ENCODE results near the gene DSCAML1. TPM values are rescaled to one million over a fixed set of nuclear protein-coding genes. Genes with fewer than 3 reads are reported as not detected.

The DSCAML1 gene
- total and polyA plus RNA-seq, 2 of the 8 experiments (the other 6 are each of a cell fraction or from before 2014, with no cell fraction given), result 0.19 to 0.24 TPM

DNA sequence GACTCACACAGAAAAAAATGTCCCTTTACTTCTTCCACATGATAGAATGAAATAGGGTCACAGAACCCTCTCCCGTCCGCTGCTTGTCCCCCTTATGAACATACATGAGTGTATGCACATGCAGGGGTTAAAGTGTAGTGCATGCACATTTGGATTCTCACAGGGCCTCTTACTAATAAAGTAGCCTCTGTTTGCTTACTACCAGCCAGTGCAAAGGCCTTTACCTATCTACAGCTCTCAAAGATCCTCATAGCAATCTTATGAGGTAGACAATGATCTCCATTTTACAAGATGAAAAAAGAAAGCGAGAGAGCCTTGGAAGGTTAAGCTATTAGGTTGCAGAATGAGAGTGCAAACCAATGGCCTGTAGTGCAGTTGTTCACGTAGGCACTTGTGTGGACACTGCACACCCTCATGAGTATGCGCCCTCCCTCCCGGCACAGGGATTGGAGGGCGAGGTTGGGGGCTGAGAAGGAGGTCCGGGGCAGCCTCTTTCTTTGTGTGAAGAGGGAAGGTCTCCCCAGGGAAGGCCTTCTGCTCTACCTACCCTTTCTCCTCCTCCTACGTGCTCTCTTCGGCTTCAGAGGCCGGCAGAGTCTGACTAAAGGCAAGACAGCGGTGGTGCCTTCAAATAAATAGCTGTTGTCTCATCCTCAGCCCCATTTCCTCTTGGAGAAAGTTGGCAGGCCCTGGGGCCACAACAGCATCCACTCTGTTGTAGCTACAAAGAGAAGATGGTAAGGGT lies 378.1 kb downstream of the DSCAML1 start:
- DNase-seq (ENCODE audit: low read depth in 1 of 2, low spot score in 2 of 2), result no peak
- no peak for TF ChIP-seq HDAC2 (IDR thresholded peaks at IDR 0.05; ENCODE audit: borderline replicate concordance in 1 of 2, low read depth in 2 of 2, low read length in 2 of 2)
- TF ChIP-seq CHD1 (IDR thresholded peaks at IDR 0.05; ENCODE audit: low read depth, low read length), result no peak
- TF ChIP-seq SP2 (IDR thresholded peaks at IDR 0.05; ENCODE audit: low read length), result no peak
- no peak for TF ChIP-seq KDM4A (IDR thresholded peaks at IDR 0.05; ENCODE audit: low read depth, low read length, severe bottlenecking)
- no peak for TF ChIP-seq TAF7 (optimal IDR thresholded peaks at IDR 0.05; ENCODE audit: borderline replicate concordance, low read depth, low read length)
- no peak for TF ChIP-seq GABPA (IDR thresholded peaks at IDR 0.05; ENCODE audit: borderline replicate concordance, insufficient read depth, low read length)
- TF ChIP-seq YY1 (IDR thresholded peaks at IDR 0.05; ENCODE audit: low read depth, low read length), result no peak
- TF ChIP-seq CEBPB (IDR thresholded peaks at IDR 0.05; ENCODE audit: low read depth, low read length), result no peak
- no peak for TF ChIP-seq RBBP5 (IDR thresholded peaks at IDR 0.05; ENCODE audit: borderline replicate concordance, low read depth, low read length)
- TF ChIP-seq SIN3A (conservative IDR thresholded peaks at IDR 0.05 in 1 of 2, IDR thresholded peaks at IDR 0.05 in 1 of 2; ENCODE audit: low read depth in 1 of 2, low read length in 2 of 2), result no peak
- TF ChIP-seq BRCA1 (IDR thresholded peaks at IDR 0.05; ENCODE audit: low read depth, low read length), result no peak
- TF ChIP-seq RNF2 (IDR thresholded peaks at IDR 0.05; ENCODE audit: borderline replicate concordance, low read depth, low read length, missing control alignments, poor library complexity, severe bottlenecking), result no peak

More for the DNA sequence above, 378.1 kb downstream of the DSCAML1 start:
- no peak overlapping the region for H2AFZ ChIP-seq (ENCODE audit: low read length)
- ChIA-PET POLR2A (ENCODE audit: partially characterized antibody) (interaction anchor here (0.6 kb wide), 1 partner anchor 28 kb away, joined by 5 read pairs; no protein-coding TSS in a partner anchor), CTCF (ENCODE audit: partially characterized antibody) (interaction anchor here (1.2 to 2.4 kb wide), 2 partner anchors 196 to 390 kb away, joined by 3 to 11 read pairs; no protein-coding TSS in a partner anchor)
- H3K36me3 ChIP-seq (ENCODE audit: control insufficient read depth in 2 of 4, insufficient read depth in 4 of 4, low read length in 3 of 4), result no peaks in the 10 kb centered on the region
- H3K79me2 ChIP-seq (ENCODE audit: control insufficient read depth in 1 of 2, insufficient read depth in 2 of 2, low read length in 2 of 2), result no peaks in the 10 kb centered on the region
- no peak overlapping the region for H3K9ac ChIP-seq (replicated peaks in 1 of 4; ENCODE audit: extremely low read depth in 1 of 4, low read depth in 3 of 4, low read length in 3 of 4)
- no peak overlapping the region for H2BK5ac ChIP-seq (ENCODE audit: low read depth, low read length)
- no peak overlapping the region for H4K91ac ChIP-seq (replicated peaks; ENCODE audit: insufficient read length, low read length)
- no peak overlapping the region for H4K8ac ChIP-seq (ENCODE audit: extremely low read depth, insufficient read depth, low read length)
- H3K4me3 ChIP-seq (ENCODE audit: extremely low read depth in 1 of 4, insufficient read depth in 2 of 4, low read depth in 3 of 4, low read length in 4 of 4), result no peak overlapping the region
- no peak overlapping the region for H3K56ac ChIP-seq (replicated peaks; ENCODE audit: insufficient read length, low read depth, low read length)
- no peak overlapping the region for H2BK120ac ChIP-seq (replicated peaks; ENCODE audit: low read depth, low read length)
- H3K4ac ChIP-seq (replicated peaks; ENCODE audit: insufficient read length, low read depth, low read length), result no peak overlapping the region
- no peak overlapping the region for H2AK5ac ChIP-seq (ENCODE audit: low read depth, low read length)
- H3K27me3 ChIP-seq (replicated peaks in 1 of 4; ENCODE audit: control insufficient read depth in 3 of 4, extremely low read depth in 1 of 4, insufficient read depth in 3 of 4, low read length in 3 of 4), result no peaks in the 10 kb centered on the region
- H3K9me3 ChIP-seq (ENCODE audit: insufficient read depth in 2 of 2, low read depth in 1 of 2, low read length in 1 of 2), result no peaks in the 10 kb centered on the region
- H3K23me2 ChIP-seq (ENCODE audit: low read depth, low read length), result no peaks in the 10 kb centered on the region
- no peak overlapping the region for H2BK12ac ChIP-seq (ENCODE audit: low read depth, low read length)
- no peak for FAIRE-seq
- H2BK15ac ChIP-seq (ENCODE audit: low read length), result no peak overlapping the region
- H3K4me2 ChIP-seq (ENCODE audit: insufficient read depth in 1 of 2, low read depth in 2 of 2, low read length in 2 of 2), result no peak overlapping the region
- H3K79me1 ChIP-seq (ENCODE audit: low read depth, low read length), result no peaks in the 10 kb centered on the region
- no peaks in the 10 kb centered on the region for H3K4me1 ChIP-seq (replicated peaks in 1 of 4; ENCODE audit: control insufficient read depth in 3 of 4, insufficient read depth in 4 of 4, low read length in 3 of 4)
- H3K23ac ChIP-seq (ENCODE audit: insufficient read length), result no peak overlapping the region
- no peak overlapping the region for H4K5ac ChIP-seq (ENCODE audit: insufficient read length, low read depth, low read length)
- H3K14ac ChIP-seq (ENCODE audit: insufficient read length), result no peak overlapping the region
- no peak overlapping the region for H3K18ac ChIP-seq (ENCODE audit: extremely low read depth, low read length)
- H4K20me1 ChIP-seq (replicated peaks in 1 of 2; ENCODE audit: control insufficient read depth in 1 of 2, insufficient read depth in 2 of 2, low read length in 2 of 2), result no peaks in the 10 kb centered on the region
- no peak overlapping the region for H3K27ac ChIP-seq (ENCODE audit: low read depth, low read length)
- no peak overlapping the region for H2BK20ac ChIP-seq (ENCODE audit: low read length)
- 89% methylated on average over 12 of the region's 12 CpGs; no CpG with 5 or more reads in 1 of the 2 experiments for WGBS, 2 experiments (ENCODE audit: extremely low coverage in 1 of 2, insufficient coverage in 1 of 2, insufficient read length in 1 of 2, insufficient replicate concordance in 2 of 2, low coverage in 1 of 2, low lambda C conversion rate in 2 of 2, missing lambda C conversion rate in 1 of 2)

Data from H1 (cell line).